K562 (cell line): ENCODE results near the gene CCT8L2. TPM values are rescaled to one million over a fixed set of nuclear protein-coding genes. Genes with fewer than 3 reads are reported as not detected.
"Not testable (repeated sequence)": the region's sequence is repeated elsewhere in the genome, so short reads cannot be mapped to it uniquely, and the experiment has no call there.

Experiments used
- ATAC-seq: fragments of 200-7000 bp; cut with Tn5 transposase; 3 replicates; pipeline ENCODE4 v1.9.1; 2020; ENCODE audit warnings: moderate library complexity
- BruUV-seq: library from RNA; stranded (reverse); fragments of 400-500 nt; replicated peaks from 2 replicates; lab custom pipeline; 2021; lab: Mats Ljungman, UMichigan
- CTCF ChIA-PET: fragments of 300-600 bp; formaldehyde crosslinking; extraction: SDS; loops from one replicate; lab custom pipeline; 2021; ENCODE audit warnings: low intra/inter-chr PET ratio; lab: Yijun Ruan, JAX
- POLR2A ChIA-PET: fragments of 300-600, 350-650 bp; sonication (Branson Sonifier 250); formaldehyde crosslinking; extraction: SDS; loops from one replicate; lab custom pipeline; 2021; ENCODE audit warnings: antibody characterized with exemption, inconsistent platforms; lab: Yijun Ruan, JAX
- DNase-seq, 4 experiments: peaks; one replicate each; pipeline versions ENCODE4 v3.0.0 to v3.0.0-alpha.2; 2011 to 2018; ENCODE audit warnings: low spot score in 3 of 4, mixed read lengths in 3 of 4; ENCODE audit errors: extremely low read depth in 1 of 4
- FAIRE-seq: peaks from 2 replicates; lab custom pipeline; 2011; peaks lifted over from hg19 to GRCh38; lab: Jason Lieb, UNC
- H2AFZ ChIP-seq: 2 replicates; pipeline ENCODE4 v1.6.0; 2011; ENCODE audit warnings: low read depth, low read length, control low read depth, inconsistent platforms
- H3K27ac ChIP-seq: fragments of 200-600 bp; 3 replicates; pipeline ENCODE4 v1.8.0; 2011; ENCODE audit warnings: low read depth, mild to moderate bottlenecking, control low read depth, inconsistent platforms, low read length, moderate library complexity, mixed read lengths; ENCODE audit errors: extremely low read depth
- H3K27me3 ChIP-seq, 2 experiments: fragments of 300-600 bp in 1 of 2; 2 replicates in 1 of 2; 3 replicates in 1 of 2; pipeline versions ENCODE4 v1.6.0 to v1.8.0; 2011; ENCODE audit warnings: inconsistent platforms in 2 of 2, low read length in 2 of 2, mild to moderate bottlenecking in 1 of 2, mixed read lengths in 1 of 2, moderate library complexity in 1 of 2; ENCODE audit not compliant: control insufficient read depth in 2 of 2, insufficient read depth in 2 of 2
- H3K36me3 ChIP-seq: fragments of 300-600 bp; 3 replicates; pipeline ENCODE4 v1.8.0; 2011; ENCODE audit warnings: mild to moderate bottlenecking, low read length, inconsistent platforms; ENCODE audit not compliant: control insufficient read depth, insufficient read depth
- H3K4me1 ChIP-seq, 2 experiments: fragments of 200-600 bp in 1 of 2; replicated peaks in 1 of 2; 2 replicates in 1 of 2; 3 replicates in 1 of 2; pipeline versions ENCODE4 v1.5.1 to v1.8.0; 2011; ENCODE audit warnings: inconsistent platforms in 2 of 2, low read length in 2 of 2, mild to moderate bottlenecking in 1 of 2, mixed read lengths in 1 of 2, moderate library complexity in 1 of 2; ENCODE audit not compliant: control insufficient read depth in 2 of 2, insufficient read depth in 2 of 2
- H3K4me2 ChIP-seq: 2 replicates; pipeline ENCODE4 v1.6.1; 2011; ENCODE audit warnings: low read length, control low read depth, inconsistent platforms, mixed read lengths; ENCODE audit not compliant: insufficient read depth
- H3K4me3 ChIP-seq: fragments of 200-600 bp; sonication (generic), shearing (Covaris generic); 2 replicates; pipeline ENCODE4 v1.5.1; 2016; ENCODE audit warnings: control low read depth, inconsistent platforms
- H3K79me2 ChIP-seq: fragments of 200-600 bp; 3 replicates; pipeline ENCODE4 v1.8.0; 2011; ENCODE audit warnings: low read length, inconsistent platforms; ENCODE audit not compliant: control insufficient read depth, insufficient read depth
- H3K9ac ChIP-seq, 2 experiments: 2 replicates each; pipeline versions ENCODE4 v1.6.0 to v1.6.1; 2011; ENCODE audit warnings: low read depth in 2 of 2, low read length in 2 of 2, control low read depth in 1 of 2, inconsistent platforms in 1 of 2, mild to moderate bottlenecking in 1 of 2, mixed read lengths in 1 of 2; ENCODE audit not compliant: insufficient read depth in 1 of 2
- H3K9me1 ChIP-seq: one replicate; pipeline ENCODE4 v1.6.0; 2011; ENCODE audit warnings: inconsistent platforms, mild to moderate bottlenecking, low read length, moderate library complexity; ENCODE audit not compliant: control insufficient read depth, insufficient read depth
- H3K9me3 ChIP-seq: replicated peaks from 2 replicates; pipeline ENCODE4 v1.5.1; 2011; ENCODE audit warnings: low read depth, low read length, inconsistent platforms; ENCODE audit not compliant: control insufficient read depth, insufficient read depth
- H4K20me1 ChIP-seq: replicated peaks from 2 replicates; pipeline ENCODE4 v1.6.1; 2011; ENCODE audit warnings: low read length, inconsistent platforms, mixed read lengths; ENCODE audit not compliant: control insufficient read depth, insufficient read depth
- ATF6 ChIP-seq: sonication (generic); formaldehyde crosslinking; IDR thresholded peaks from 2 replicates; pipeline ENCODE4 v1.4.0; 2020; ENCODE audit warnings: mild to moderate bottlenecking, missing genetic modification reagents
- BHLHE40 ChIP-seq: IDR thresholded peaks from 2 replicates; pipeline ENCODE4 v1.6.1; 2011; ENCODE audit warnings: low read length, improper control_type of control experiment
- CHD1 ChIP-seq: fragments of 200-600 bp; sonication (generic); IDR thresholded peaks from one replicate; pipeline ENCODE4 v1.6.1; 2012; ENCODE audit warnings: mild to moderate bottlenecking, moderate library complexity, low read length, inconsistent platforms
- CHD4 ChIP-seq: fragments of 200-600 bp; sonication (generic); IDR thresholded peaks from 3 replicates; pipeline ENCODE4 v1.6.1; 2012; ENCODE audit warnings: low read depth, mild to moderate bottlenecking, mixed read lengths, low read length, inconsistent platforms; ENCODE audit not compliant: insufficient read depth, insufficient replicate concordance, poor library complexity, severe bottlenecking
- GATAD2A ChIP-seq: fragments of 450-650 bp; IDR thresholded peaks from 2 replicates; pipeline ENCODE4 v1.6.1; 2017
- KLF1 ChIP-seq: fragments of 450-650 bp; IDR thresholded peaks from 2 replicates; pipeline ENCODE4 v1.6.1; 2016; ENCODE audit warnings: missing genetic modification characterization, missing compliant biosample characterization
- SMARCA4 ChIP-seq: fragments of 450-650 bp; IDR thresholded peaks from 2 replicates; pipeline ENCODE4 v1.6.1; 2016
- SMARCC2 ChIP-seq: fragments of 450-650 bp; IDR thresholded peaks from 2 replicates; pipeline ENCODE4 v1.6.1; 2017; ENCODE audit warnings: antibody characterized with exemption, moderate library complexity, mild to moderate bottlenecking, low read depth
- ZKSCAN8 ChIP-seq: fragments of 200-800 bp; sonication (Bioruptor generic); IDR thresholded peaks from 2 replicates; pipeline ENCODE4 v1.6.1; 2016; ENCODE audit warnings: missing genetic modification characterization, missing compliant biosample characterization
- ZNF507 ChIP-seq: conservative IDR thresholded peaks from 2 replicates; pipeline ENCODE4 v1.6.1; 2017; ENCODE audit warnings: missing genetic modification characterization, missing compliant biosample characterization
- WGBS: fragments of 100-300 bp; shearing (Covaris generic); methylation state at CpG from one replicate; pipeline ENCODE4 v1.1.6; 2016; ENCODE audit warnings: low coverage, mixed read lengths; ENCODE audit not compliant: insufficient coverage; ENCODE audit errors: missing lambda C conversion rate; 5-methylcytosine and 5-hydroxymethylcytosine counted together
- in situ Hi-C: fragments of 300-500 bp; cut with MboI; formaldehyde crosslinking; loops from 4 replicates; pipeline ENCODE4 v1.15.0; 2018; ENCODE audit warnings: inconsistent platforms, mixed read lengths
- intact Hi-C: fragments of 100-400 bp; cut with micrococcal nuclease; formaldehyde crosslinking; loops from 2 replicates; pipeline ENCODE4 v1.14.2; 2022
- polyA plus RNA-seq, 8 experiments: library from polyadenylated mRNA; depleted of rRNA in 4 of 8; stranded (reverse) in 5 of 8; unstranded in 3 of 8; fragments of >200 nt; fragmentation: Nextera tagmentation in 2 of 8; fragmentation: Illumina TruSeq in 1 of 8; extraction: Ambion mirVana in 2 of 8; extraction: Trizol in 1 of 8; gene quantifications; 2 replicates each; pipeline versions ENCODE4 v1.2.1 to v1.2.3, GENCODE V29; 2011 to 2014; ENCODE audit warnings: inconsistent platforms in 1 of 8, missing spikeins in 1 of 8
- total RNA-seq, 7 experiments: library from RNA; depleted of rRNA in 6 of 7; stranded (reverse); fragments of >200 nt in 6 of 7; fragmentation: Illumina TruSeq in 2 of 7; extraction: Trizol in 2 of 7; gene quantifications; 2 replicates each; pipeline versions ENCODE4 v1.2.1 to v1.2.3, GENCODE V29; 2011 to 2021; ENCODE audit warnings: low replicate concordance in 1 of 7
- TF ChIP-seq, protein P1 (sequence below), 3 experiments: IDR thresholded peaks in 2 of 3; conservative IDR thresholded peaks in 1 of 3; 2 replicates each; pipeline ENCODE4 v1.5.1; 2011 to 2012; ENCODE audit warnings: low read length in 3 of 3, mild to moderate bottlenecking in 3 of 3, control low read depth in 2 of 3, improper control_type of control experiment in 1 of 3, inconsistent platforms in 1 of 3, low read depth in 1 of 3, mixed read lengths in 1 of 3, moderate library complexity in 1 of 3; ENCODE audit not compliant: insufficient read depth in 2 of 3
- TF ChIP-seq, protein P2 (sequence below): fragments of 450-650 bp; IDR thresholded peaks from 2 replicates; pipeline ENCODE4 v1.6.1; 2018; ENCODE audit not compliant: partially characterized antibody

The CCT8L2 gene
- total and polyA plus RNA-seq, 9 of the 15 experiments (the other 6 are each of a cell fraction or from before 2014, with no cell fraction given) = 0.13 TPM; not detected in 8

- peak overlapping the region; percentile 80 to 84 for H3K9ac ChIP-seq
- ATAC-seq = peak; percentile 16
- peak overlapping the region; percentile 73 for H3K4me3 ChIP-seq
- H3K4me1 ChIP-seq = peaks cover 19 to 28% of the 10 kb centered on the region in 2 experiments; a peak in 4 of 5 replicates
- FAIRE-seq, H2AFZ ChIP-seq, CTCF ChIA-PET, BruUV-seq, H4K20me1 ChIP-seq, H3K9me3 ChIP-seq, in situ Hi-C loops, H3K27me3 ChIP-seq, intact Hi-C loops, H3K9me1 ChIP-seq: not testable (repeated sequence)
- H3K4me2 ChIP-seq = peak overlapping the region; percentile 79
- peaks cover 76% of the 10 kb centered on the region for H3K79me2 ChIP-seq
- peaks cover 20% of the 10 kb centered on the region; the same call in 2 of the 3 replicates for H3K36me3 ChIP-seq
- peak overlapping the region; percentile 89 for H3K27ac ChIP-seq
- peak in 2 of 4 experiments; percentile 9 to 57 for DNase-seq
- WGBS = 8% methylated on average over 8 of the region's 8 CpGs
- POLR2A ChIA-PET = interaction anchor here (1.1 to 4.6 kb wide), 2 partner anchors 15 kb away, joined by 3 to 14 read pairs; no protein-coding TSS in a partner anchor
- peak; percentile 96 for TF ChIP-seq CHD1
- TF ChIP-seq BHLHE40 = peak; percentile 29; the same call in 1 of the 2 replicates
- peak; percentile 40; the same call in 1 of the 2 replicates for TF ChIP-seq SMARCC2
- peak; percentile 42 for TF ChIP-seq CHD4
- TF ChIP-seq ZKSCAN8 (CRISPR knock-in tag) = 0 out of 2 replicates have a peak, but pooled peaks have one; percentile 9
- TF ChIP-seq ZNF507 (tag) = peak; percentile 35; the same call in 1 of the 2 replicates
- 0 out of 2 replicates have a peak, but pooled peaks have one; percentile 38 for TF ChIP-seq ATF6
- TF ChIP-seq, protein P1, sequence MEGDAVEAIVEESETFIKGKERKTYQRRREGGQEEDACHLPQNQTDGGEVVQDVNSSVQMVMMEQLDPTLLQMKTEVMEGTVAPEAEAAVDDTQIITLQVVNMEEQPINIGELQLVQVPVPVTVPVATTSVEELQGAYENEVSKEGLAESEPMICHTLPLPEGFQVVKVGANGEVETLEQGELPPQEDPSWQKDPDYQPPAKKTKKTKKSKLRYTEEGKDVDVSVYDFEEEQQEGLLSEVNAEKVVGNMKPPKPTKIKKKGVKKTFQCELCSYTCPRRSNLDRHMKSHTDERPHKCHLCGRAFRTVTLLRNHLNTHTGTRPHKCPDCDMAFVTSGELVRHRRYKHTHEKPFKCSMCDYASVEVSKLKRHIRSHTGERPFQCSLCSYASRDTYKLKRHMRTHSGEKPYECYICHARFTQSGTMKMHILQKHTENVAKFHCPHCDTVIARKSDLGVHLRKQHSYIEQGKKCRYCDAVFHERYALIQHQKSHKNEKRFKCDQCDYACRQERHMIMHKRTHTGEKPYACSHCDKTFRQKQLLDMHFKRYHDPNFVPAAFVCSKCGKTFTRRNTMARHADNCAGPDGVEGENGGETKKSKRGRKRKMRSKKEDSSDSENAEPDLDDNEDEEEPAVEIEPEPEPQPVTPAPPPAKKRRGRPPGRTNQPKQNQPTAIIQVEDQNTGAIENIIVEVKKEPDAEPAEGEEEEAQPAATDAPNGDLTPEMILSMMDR (IDR thresholded peaks at IDR 0.05 in 2 of 3, conservative IDR thresholded peaks at IDR 0.05 in 1 of 3; ENCODE audit: insufficient read depth in 2 of 3, low read depth in 1 of 3, low read length in 3 of 3) = 0 out of 6 replicates have a peak, but pooled peaks of 1 of the 3 experiments have one; percentile 2
- peak; percentile 43; the same call in 1 of the 2 replicates for TF ChIP-seq GATAD2A
- TF ChIP-seq, protein P2, sequence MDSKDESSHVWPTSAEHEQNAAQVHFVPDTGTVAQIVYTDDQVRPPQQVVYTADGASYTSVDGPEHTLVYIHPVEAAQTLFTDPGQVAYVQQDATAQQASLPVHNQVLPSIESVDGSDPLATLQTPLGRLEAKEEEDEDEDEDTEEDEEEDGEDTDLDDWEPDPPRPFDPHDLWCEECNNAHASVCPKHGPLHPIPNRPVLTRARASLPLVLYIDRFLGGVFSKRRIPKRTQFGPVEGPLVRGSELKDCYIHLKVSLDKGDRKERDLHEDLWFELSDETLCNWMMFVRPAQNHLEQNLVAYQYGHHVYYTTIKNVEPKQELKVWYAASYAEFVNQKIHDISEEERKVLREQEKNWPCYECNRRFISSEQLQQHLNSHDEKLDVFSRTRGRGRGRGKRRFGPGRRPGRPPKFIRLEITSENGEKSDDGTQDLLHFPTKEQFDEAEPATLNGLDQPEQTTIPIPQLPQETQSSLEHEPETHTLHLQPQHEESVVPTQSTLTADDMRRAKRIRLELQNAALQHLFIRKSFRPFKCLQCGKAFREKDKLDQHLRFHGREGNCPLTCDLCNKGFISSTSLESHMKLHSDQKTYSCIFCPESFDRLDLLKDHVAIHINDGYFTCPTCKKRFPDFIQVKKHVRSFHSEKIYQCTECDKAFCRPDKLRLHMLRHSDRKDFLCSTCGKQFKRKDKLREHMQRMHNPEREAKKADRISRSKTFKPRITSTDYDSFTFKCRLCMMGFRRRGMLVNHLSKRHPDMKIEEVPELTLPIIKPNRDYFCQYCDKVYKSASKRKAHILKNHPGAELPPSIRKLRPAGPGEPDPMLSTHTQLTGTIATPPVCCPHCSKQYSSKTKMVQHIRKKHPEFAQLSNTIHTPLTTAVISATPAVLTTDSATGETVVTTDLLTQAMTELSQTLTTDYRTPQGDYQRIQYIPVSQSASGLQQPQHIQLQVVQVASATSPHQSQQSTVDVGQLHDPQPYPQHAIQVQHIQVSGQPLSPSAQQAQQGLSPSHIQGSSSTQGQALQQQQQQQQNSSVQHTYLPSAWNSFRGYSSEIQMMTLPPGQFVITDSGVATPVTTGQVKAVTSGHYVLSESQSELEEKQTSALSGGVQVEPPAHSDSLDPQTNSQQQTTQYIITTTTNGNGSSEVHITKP = peak; percentile 27
- 0 out of 2 replicates have a peak, but pooled peaks have one; percentile 17 for TF ChIP-seq KLF1 (tag)
- TF ChIP-seq SMARCA4 = peak; percentile 51; the same call in 1 of the 2 replicates
Measured at GRCh38 chr22:16604257-16604998, 11.8 kb upstream of the CCT8L2 start.
